Activated CD8-positive, alpha-beta T cell treated with anti-CD3 and anti-CD28 coated beads, Interleukin-2, amount 10 ng/mL, durations not matched to agents 7 days and 5 days (primary cell): ENCODE data around the gene LY6G5B. TPM values are rescaled to one million over a fixed set of nuclear protein-coding genes. Genes with fewer than 3 reads are reported as not detected.

Experiments used
- ATAC-seq: fragments of 150-1000 bp; cut with Tn5 transposase; one replicate; pipeline ENCODE4 v1.10.0; 2021; ENCODE audit warnings: moderate library complexity
- CTCF ChIA-PET: fragments of 350-600 bp; sonication (Branson Sonifier 250); formaldehyde crosslinking; loops from one replicate; lab custom pipeline; 2021; ENCODE audit warnings: antibody characterized with exemption; lab: Charles Lee
- POLR2A ChIA-PET: fragments of 350-600 bp; sonication (Branson Sonifier 250); formaldehyde crosslinking; loops from one replicate; lab custom pipeline; 2021; ENCODE audit warnings: antibody characterized with exemption; lab: Charles Lee
- DNase-seq: peaks from one replicate; pipeline ENCODE4 v3.0.0-alpha.2; 2020
- H3K27ac Mint-ChIP-seq: one replicate; pipeline ENCODE4 v1.8.0; 2021; ENCODE audit warnings: mild to moderate bottlenecking, mixed read lengths
- H3K27me3 Mint-ChIP-seq: one replicate; pipeline ENCODE4 v1.8.0; 2021; ENCODE audit warnings: low read depth, mixed read lengths
- H3K36me3 Mint-ChIP-seq: one replicate; pipeline ENCODE4 v1.8.0; 2021; ENCODE audit warnings: low read depth, mixed read lengths
- H3K4me1 Mint-ChIP-seq: one replicate; pipeline ENCODE4 v1.8.0; 2021; ENCODE audit warnings: low read depth, mixed read lengths
- H3K4me3 Mint-ChIP-seq: one replicate; pipeline ENCODE4 v1.8.0; 2021; ENCODE audit warnings: mild to moderate bottlenecking, mixed read lengths
- H3K9me3 Mint-ChIP-seq: one replicate; pipeline ENCODE4 v1.8.0; 2022; ENCODE audit warnings: mixed read lengths; ENCODE audit not compliant: insufficient read depth
- total RNA-seq, 2 experiments: library from RNA; stranded (reverse); gene quantifications; one replicate each; pipeline ENCODE4 v1.2.3, GENCODE V29; 2021

The LY6G5B gene
- total RNA-seq, 2 experiments from 2014 or later, result 22.6 to 23.2 TPM

GRCh38 chr6:31641370-31641769 is 28.4 kb upstream of the LY6G5B start:
- Mint-ChIP-seq H3K4me3 (no peak overlapping the region), H3K9me3 (no peaks in the 10 kb centered on the region), H3K27ac (peak overlapping the region; percentile 23), H3K4me1 (peaks cover 18% of the 10 kb centered on the region), H3K27me3 (no peaks in the 10 kb centered on the region), H3K36me3 (peaks cover 69% of the 10 kb centered on the region)
- CTCF ChIA-PET, result no interaction called here
- DNase-seq (no peak), ATAC-seq (no peak)
- POLR2A ChIA-PET, result interaction anchor here (1.6 kb wide), 1 partner anchor 11 kb away, joined by 3 read pairs; the partner anchor contains the start of gene BAG6

GRCh38 chr6:31642798-31643570 is 26.8 kb upstream of the LY6G5B start:
- ChIA-PET CTCF (interaction anchor here (0.9 kb wide), 1 partner anchor 21 kb away, joined by 3 read pairs; no protein-coding TSS in a partner anchor), POLR2A (interaction anchor here (0.5 to 2.5 kb wide), 3 partner anchors 20 to 60 kb away, joined by 3 to 7 read pairs (median 3); partner anchors contain the start of genes ABHD16A and GPANK1)
- Mint-ChIP-seq H3K4me1 (peaks cover 18% of the 10 kb centered on the region), H3K4me3 (no peak overlapping the region), H3K27ac (no peak overlapping the region), H3K27me3 (no peaks in the 10 kb centered on the region), H3K36me3 (peaks cover 65% of the 10 kb centered on the region), H3K9me3 (no peaks in the 10 kb centered on the region)
- ATAC-seq, result no peak
- DNase-seq, result no peak

- H3K27ac Mint-ChIP-seq, result no peak overlapping the region
- ChIA-PET POLR2A (interaction anchor here (0.5 to 2.5 kb wide), 2 partner anchors 19 to 21 kb away, joined by 3 to 7 read pairs; partner anchors contain the start of gene GPANK1), CTCF (no interaction called here)
- no peaks in the 10 kb centered on the region for H3K9me3 Mint-ChIP-seq
- ATAC-seq (no peak), DNase-seq (no peak)
- no peak overlapping the region for H3K4me3 Mint-ChIP-seq
- H3K27me3 Mint-ChIP-seq, result no peaks in the 10 kb centered on the region
- peaks cover 24% of the 10 kb centered on the region for H3K4me1 Mint-ChIP-seq
- peaks cover 71% of the 10 kb centered on the region for H3K36me3 Mint-ChIP-seq
These were observed 25.8 kb upstream of the LY6G5B start for GRCh38 chr6:31643818-31644454.

GRCh38 chr6:31645325-31645724 is 24.5 kb upstream of the LY6G5B start:
- H3K27me3 Mint-ChIP-seq, result no peaks in the 10 kb centered on the region
- DNase-seq (no peak), ATAC-seq (no peak)
- CTCF ChIA-PET, result no interaction called here
- H3K4me1 Mint-ChIP-seq, result peaks cover 28% of the 10 kb centered on the region
- POLR2A ChIA-PET, result interaction anchor here (2.5 kb wide), 1 partner anchor 20 kb away, joined by 7 read pairs; the partner anchor contains the start of gene GPANK1
- no peaks in the 10 kb centered on the region for H3K9me3 Mint-ChIP-seq
- peaks cover 69% of the 10 kb centered on the region for H3K36me3 Mint-ChIP-seq
- peak overlapping the region; percentile 10 for H3K27ac Mint-ChIP-seq
- no peak overlapping the region for H3K4me3 Mint-ChIP-seq

- Mint-ChIP-seq H3K27ac (peak overlapping the region; percentile 98), H3K9me3 (no peaks in the 10 kb centered on the region), H3K4me3 (peak overlapping the region; percentile 96), H3K36me3 (peaks cover 59% of the 10 kb centered on the region), H3K4me1 (peaks cover 55% of the 10 kb centered on the region), H3K27me3 (no peaks in the 10 kb centered on the region)
- ChIA-PET CTCF (interaction anchor here (0.9 to 4.3 kb wide), 9 partner anchors 12 to 176 kb away, joined by 3 to 34 read pairs (median 4); partner anchors contain the start of genes CSNK2B, DDX39B, GPANK1 and HSPA1B), POLR2A (interaction anchor here (0.6 to 6.8 kb wide), 28 partner anchors 10 to 1193 kb away, joined by 3 to 109 read pairs (median 4); partner anchors contain the start of genes ATP6V1G2, C6orf47, CSNK2B and DDX39B)
- no peak for DNase-seq
- peak; percentile 59 for ATAC-seq
These were observed 18.1 kb upstream of the LY6G5B start for GRCh38 chr6:31651602-31652191.

GRCh38 chr6:31652925-31653724 is 16.7 kb upstream of the LY6G5B start:
- peak; percentile 72 for ATAC-seq
- H3K27me3 Mint-ChIP-seq, result no peaks in the 10 kb centered on the region
- ChIA-PET POLR2A (interaction anchor here (0.7 to 6.8 kb wide), 33 partner anchors 8 to 1189 kb away, joined by 3 to 109 read pairs (median 3); partner anchors contain the start of genes ATP6V1G2, C6orf47, CSNK2B and DDX39B), CTCF (interaction anchor here (0.7 to 4.3 kb wide), 12 partner anchors 8 to 211 kb away, joined by 3 to 34 read pairs (median 4); partner anchors contain the start of genes ATP6V1G2, CSNK2B, DDX39B and GPANK1)
- H3K27ac Mint-ChIP-seq, result peak overlapping the region; percentile 98
- H3K9me3 Mint-ChIP-seq, result no peaks in the 10 kb centered on the region
- H3K36me3 Mint-ChIP-seq, result peaks cover 59% of the 10 kb centered on the region
- H3K4me3 Mint-ChIP-seq, result peak overlapping the region; percentile 96
- peaks cover 66% of the 10 kb centered on the region for H3K4me1 Mint-ChIP-seq
- DNase-seq, result peak; percentile 93

- no peak for ATAC-seq
- Mint-ChIP-seq H3K36me3 (peaks cover 60% of the 10 kb centered on the region), H3K4me1 (peaks cover 69% of the 10 kb centered on the region), H3K27me3 (no peaks in the 10 kb centered on the region), H3K9me3 (no peaks in the 10 kb centered on the region), H3K27ac (no peak overlapping the region), H3K4me3 (peak overlapping the region; percentile 43)
- POLR2A ChIA-PET, result interaction anchor here (0.9 to 6.8 kb wide), 5 partner anchors 10 to 178 kb away, joined by 3 to 109 read pairs (median 5); partner anchors contain the start of genes ABHD16A, CSNK2B, GPANK1 and HSPA1B
- CTCF ChIA-PET, result interaction anchor here (0.6 to 4.3 kb wide), 4 partner anchors 10 to 175 kb away, joined by 3 to 34 read pairs (median 4); partner anchors contain the start of genes CSNK2B and GPANK1
- no peak for DNase-seq
These were observed 15.0 kb upstream of the LY6G5B start for GRCh38 chr6:31654574-31655348.

GRCh38 chr6:31655349-31656237 is 14.2 kb upstream of the LY6G5B start, which contains the start of gene APOM:
Gene APOM (plus strand): TSS chr6:31655894. CDS start chr6:31655967, 73 bp downstream.
- Mint-ChIP-seq H3K9me3 (no peaks in the 10 kb centered on the region), H3K4me3 (no peak within 1 kb of the TSS), H3K27ac (peak within 1 kb of the TSS; percentile 54), H3K4me1 (peaks cover 70% of the 10 kb centered on the region), H3K36me3 (peaks cover 63% of the 10 kb centered on the region), H3K27me3 (no peaks in the 10 kb centered on the region)
- no peak for ATAC-seq
- POLR2A ChIA-PET, result interaction anchor here (1.7 to 6.8 kb wide), 2 partner anchors 9 to 48 kb away, joined by 5 to 109 read pairs; partner anchors contain the start of genes ABHD16A, CSNK2B and GPANK1
- CTCF ChIA-PET, result interaction anchor here (1.1 kb wide), 1 partner anchor 174 kb away, joined by 5 read pairs; no protein-coding TSS in a partner anchor
- DNase-seq, result no peak
